Mesendoderm (in vitro differentiated cells): ENCODE data around the gene KPNB1.

Experiments used
- DNase-seq: peaks from one replicate; pipeline ENCODE4 v3.0.0; 2013
- H2AK5ac ChIP-seq: 2 replicates; pipeline ENCODE4 v1.6.1; 2013; ENCODE audit warnings: low read length, inconsistent platforms
- H2BK120ac ChIP-seq: 2 replicates; pipeline ENCODE4 v1.6.1; 2013; ENCODE audit warnings: low read depth, mild to moderate bottlenecking, low read length, moderate library complexity, mixed read lengths
- H2BK15ac ChIP-seq: replicated peaks from 2 replicates; pipeline ENCODE4 v1.6.1; 2013; ENCODE audit warnings: low read depth, mild to moderate bottlenecking, moderate library complexity
- H2BK5ac ChIP-seq: 2 replicates; pipeline ENCODE4 v1.6.1; 2013; ENCODE audit warnings: low read length, inconsistent platforms
- H3K18ac ChIP-seq: 2 replicates; pipeline ENCODE4 v1.6.1; 2013; ENCODE audit warnings: mild to moderate bottlenecking, low read length, mixed read lengths
- H3K23ac ChIP-seq: one replicate; pipeline ENCODE4 v1.6.1; 2013; ENCODE audit warnings: low read length
- H3K27ac ChIP-seq: 2 replicates; pipeline ENCODE4 v1.5.1; 2013; ENCODE audit warnings: low read depth, mild to moderate bottlenecking, inconsistent platforms, low read length, moderate library complexity
- H3K27me3 ChIP-seq: 2 replicates; pipeline ENCODE4 v1.6.1; 2013; ENCODE audit warnings: low read length, control low read depth, mild to moderate bottlenecking, inconsistent platforms; ENCODE audit not compliant: insufficient read depth, poor library complexity
- H3K36me3 ChIP-seq: 2 replicates; pipeline ENCODE4 v1.6.1; 2013; ENCODE audit warnings: low read length, inconsistent platforms; ENCODE audit not compliant: control insufficient read depth, insufficient read depth
- H3K4ac ChIP-seq: one replicate; pipeline ENCODE4 v1.6.1; 2013; ENCODE audit warnings: low read depth, mild to moderate bottlenecking, low read length, moderate library complexity
- H3K4me1 ChIP-seq: 2 replicates; pipeline ENCODE4 v1.6.1; 2013; ENCODE audit warnings: low read depth, low read length, inconsistent platforms; ENCODE audit not compliant: control insufficient read depth
- H3K4me2 ChIP-seq: 2 replicates; pipeline ENCODE4 v1.6.1; 2013; ENCODE audit warnings: low read length
- H3K4me3 ChIP-seq: 2 replicates; pipeline ENCODE4 v1.5.1; 2013; ENCODE audit warnings: mild to moderate bottlenecking, low read length
- H3K56ac ChIP-seq: one replicate; pipeline ENCODE4 v1.6.1; 2013; ENCODE audit warnings: low read length
- H3K79me1 ChIP-seq: 2 replicates; pipeline ENCODE4 v1.6.1; 2013; ENCODE audit warnings: low read length, inconsistent platforms
- H3K79me2 ChIP-seq: 2 replicates; pipeline ENCODE4 v1.6.1; 2013; ENCODE audit warnings: mild to moderate bottlenecking, low read length; ENCODE audit not compliant: control insufficient read depth, insufficient read depth
- H3K9ac ChIP-seq: 2 replicates; pipeline ENCODE4 v1.6.1; 2013; ENCODE audit warnings: low read length, inconsistent platforms
- H4K5ac ChIP-seq: one replicate; pipeline ENCODE4 v1.6.1; 2013; ENCODE audit warnings: low read length
- H4K8ac ChIP-seq: one replicate; pipeline ENCODE4 v1.6.1; 2013; ENCODE audit warnings: low read depth, mild to moderate bottlenecking, control low read depth, low read length, moderate library complexity
- WGBS: extraction: QIAGEN DNeasy Blood & Tissue Kit; methylation state at CpG from one replicate; pipeline ENCODE4 v1.1.7; 2013; ENCODE audit warnings: low lambda C conversion rate, missing lambda C conversion rate; ENCODE audit not compliant: insufficient coverage; ENCODE audit errors: extremely low coverage; 5-methylcytosine and 5-hydroxymethylcytosine counted together

The KPNB1 gene

DNA sequence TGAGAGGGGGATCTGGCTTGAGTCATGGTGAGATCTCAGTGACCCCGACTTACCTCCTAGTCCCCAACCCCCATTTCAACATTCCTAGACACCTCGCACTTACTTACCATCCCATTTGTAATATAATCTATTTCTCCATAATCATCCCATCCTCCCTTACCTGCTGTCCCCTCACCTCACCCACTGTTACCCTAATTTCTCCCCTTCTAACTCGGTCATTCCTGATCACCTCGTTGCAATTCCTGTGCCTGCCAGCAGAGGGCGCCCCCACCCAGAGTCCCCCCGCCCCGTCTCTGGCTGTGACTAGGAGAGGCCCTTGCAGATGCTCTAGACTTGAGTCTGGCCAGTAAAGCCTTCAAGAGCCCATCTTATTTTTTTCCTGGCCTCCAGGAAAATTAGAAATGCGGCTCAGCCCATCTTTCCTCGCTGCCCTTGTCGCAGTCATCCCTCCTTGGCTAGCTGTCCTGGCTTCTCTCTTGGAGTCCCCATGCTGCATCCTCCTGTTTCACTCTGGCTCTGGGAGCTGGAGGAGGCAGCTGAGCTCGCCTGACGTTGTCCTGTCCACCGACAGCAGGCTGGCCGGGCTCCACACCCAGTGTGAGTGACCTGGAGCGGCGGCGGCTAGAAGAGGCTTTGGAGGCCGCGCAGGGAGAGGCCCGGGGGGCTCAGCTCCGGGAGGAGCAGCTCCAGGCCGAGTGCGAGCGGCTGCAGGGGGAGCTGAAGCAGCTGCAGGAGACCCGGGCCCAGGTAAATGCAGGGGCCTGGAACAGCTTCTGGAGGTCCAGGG is 49.2 kb downstream of the KPNB1 start:
- Histone ChIP-seq H3K36me3 (no peaks in the 10 kb centered on the region), H3K56ac (no peak overlapping the region), H4K5ac (no peak overlapping the region), H3K9ac (no peak overlapping the region), H3K27ac (no peak overlapping the region), H3K79me2 (no peaks in the 10 kb centered on the region), H2BK120ac (no peak overlapping the region), H3K4me3 (no peak overlapping the region), H3K23ac (no peak overlapping the region), H3K4me1 (peaks cover 2% of the 10 kb centered on the region), H2BK15ac (no peak overlapping the region), H3K18ac (no peak overlapping the region), H3K4me2 (no peak overlapping the region), H2AK5ac (no peak overlapping the region), H3K27me3 (no peaks in the 10 kb centered on the region), H4K8ac (no peak overlapping the region), H2BK5ac (no peak overlapping the region), H3K4ac (no peak overlapping the region), H3K79me1 (no peaks in the 10 kb centered on the region)
- no CpG with 5 or more reads among the region's 25 CpGs for WGBS
- peak; percentile 57 for DNase-seq

DNA sequence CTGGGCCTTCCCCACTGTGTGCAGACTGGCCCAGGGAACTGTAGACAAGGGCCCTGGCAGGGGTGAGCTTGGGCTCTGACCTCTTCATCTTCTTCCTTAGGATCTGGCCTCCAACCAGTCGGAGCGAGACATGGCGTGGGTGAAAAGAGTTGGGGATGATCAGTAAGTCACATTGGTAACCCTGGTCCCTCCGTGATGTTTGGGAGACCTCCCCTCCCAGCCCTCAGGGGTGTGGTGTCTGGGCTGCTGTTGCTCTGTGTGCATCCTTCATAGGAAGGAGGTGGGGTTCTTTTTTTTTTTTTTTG is 49.8 kb downstream of the KPNB1 start:
- Histone ChIP-seq H3K79me2 (no peaks in the 10 kb centered on the region), H3K56ac (no peak overlapping the region), H3K79me1 (no peaks in the 10 kb centered on the region), H3K9ac (no peak overlapping the region), H3K4me2 (no peak overlapping the region), H2BK15ac (no peak overlapping the region), H2BK120ac (no peak overlapping the region), H3K4me3 (no peak overlapping the region), H3K4me1 (peaks cover 5% of the 10 kb centered on the region), H3K27ac (no peak overlapping the region), H3K36me3 (no peaks in the 10 kb centered on the region), H2AK5ac (no peak overlapping the region), H3K4ac (no peak overlapping the region), H2BK5ac (no peak overlapping the region), H3K23ac (no peak overlapping the region), H3K18ac (no peak overlapping the region), H4K5ac (no peak overlapping the region), H4K8ac (no peak overlapping the region), H3K27me3 (no peaks in the 10 kb centered on the region)
- no CpG with 5 or more reads among the region's 4 CpGs for WGBS
- DNase-seq: no peak

DNA sequence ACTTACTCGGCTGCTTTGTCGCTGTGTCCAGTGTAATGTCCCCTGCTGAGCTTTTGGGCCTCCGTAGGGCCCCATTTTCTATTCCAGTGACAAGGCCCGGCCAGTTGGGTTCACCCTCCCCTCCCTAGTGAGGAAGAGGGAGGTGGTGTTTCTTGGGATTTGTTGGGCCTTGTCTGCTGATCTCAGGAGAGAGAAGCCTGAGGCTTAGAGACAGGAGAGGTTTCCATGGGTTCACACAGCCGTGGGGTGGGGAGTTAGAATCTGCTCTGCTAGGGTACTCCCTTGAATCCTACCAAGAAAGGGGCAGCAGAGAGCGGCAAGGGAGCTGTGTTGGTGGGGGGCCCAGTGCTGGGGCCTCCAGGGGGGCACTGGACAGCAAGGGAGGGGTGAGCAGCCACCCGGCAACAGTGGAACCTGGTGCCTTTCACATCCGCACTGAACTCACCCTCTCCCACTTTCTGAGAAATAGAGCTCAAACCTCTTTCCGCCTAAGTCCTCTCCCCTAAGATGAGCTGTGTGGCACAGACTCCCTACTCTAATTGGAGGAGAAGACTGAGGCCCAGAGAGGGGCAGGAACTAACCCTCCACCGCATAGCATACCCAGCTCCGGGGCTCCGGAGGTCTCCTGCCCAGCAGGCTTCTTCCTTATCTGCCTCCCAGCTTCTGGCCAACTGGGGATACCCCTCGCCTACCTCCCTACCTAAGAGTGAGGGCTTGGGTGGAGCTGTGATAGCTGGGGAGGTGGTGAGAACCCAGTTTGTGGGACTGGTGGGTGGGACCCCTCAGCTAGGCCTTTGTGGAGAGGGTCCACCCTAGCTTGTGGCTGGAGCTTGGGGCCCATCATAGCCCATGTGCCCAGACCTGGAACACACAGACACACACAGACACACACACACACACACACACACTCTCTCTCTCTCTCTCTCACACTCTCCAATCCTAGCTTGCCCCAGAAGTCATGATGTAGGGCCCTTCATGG is 51.0 kb downstream of the KPNB1 start:
- Histone ChIP-seq H3K4me1 (peaks cover 14% of the 10 kb centered on the region), H2BK5ac (no peak overlapping the region), H3K4me3 (no peak overlapping the region), H2AK5ac (no peak overlapping the region), H3K79me2 (no peaks in the 10 kb centered on the region), H4K8ac (no peak overlapping the region), H3K4me2 (no peak overlapping the region), H3K18ac (no peak overlapping the region), H3K27me3 (no peaks in the 10 kb centered on the region), H3K4ac (no peak overlapping the region), H4K5ac (no peak overlapping the region), H3K9ac (no peak overlapping the region), H3K56ac (no peak overlapping the region), H3K36me3 (no peaks in the 10 kb centered on the region), H2BK15ac (no peak overlapping the region), H2BK120ac (no peak overlapping the region), H3K79me1 (no peaks in the 10 kb centered on the region), H3K23ac (no peak overlapping the region), H3K27ac (no peak overlapping the region)
- no CpG with 5 or more reads among the region's 13 CpGs for WGBS
- no peak for DNase-seq

DNA sequence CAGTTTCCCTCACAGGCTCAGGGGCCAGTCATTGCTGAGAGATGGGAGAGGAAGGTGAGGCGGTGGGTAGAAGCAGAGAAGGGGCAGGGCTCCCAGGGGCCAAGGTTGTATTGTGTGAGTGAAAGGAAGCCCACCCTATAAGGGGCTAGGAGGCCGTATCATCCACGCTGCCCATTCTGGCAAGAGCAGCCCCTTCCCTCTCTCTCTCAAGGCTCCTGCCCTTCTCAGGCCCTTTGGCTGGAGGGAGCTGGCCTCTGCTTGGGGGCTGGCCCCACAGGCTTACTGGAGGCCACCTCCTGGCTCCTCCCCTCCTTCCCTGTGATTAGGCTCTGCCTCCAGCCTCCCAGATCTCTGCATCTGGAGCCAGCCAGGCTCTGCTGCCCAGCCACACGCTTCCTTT is 51.9 kb downstream of the KPNB1 start:
- whole genome bisulfite sequencing: no CpG with 5 or more reads among the region's 4 CpGs
- DNase-seq: peak; percentile 52
- no peak overlapping the region for H2BK5ac ChIP-seq
- H3K79me1 ChIP-seq: no peaks in the 10 kb centered on the region
- H3K4me3 ChIP-seq: no peak overlapping the region
- no peak overlapping the region for H2BK120ac ChIP-seq
- no peaks in the 10 kb centered on the region for H3K36me3 ChIP-seq
- H3K27me3 ChIP-seq: no peaks in the 10 kb centered on the region
- H4K8ac ChIP-seq: no peak overlapping the region
- no peak overlapping the region for H2AK5ac ChIP-seq
- H4K5ac ChIP-seq: no peak overlapping the region
- no peaks in the 10 kb centered on the region for H3K79me2 ChIP-seq
- H3K4me1 ChIP-seq: peaks cover 18% of the 10 kb centered on the region
- no peak overlapping the region for H3K18ac ChIP-seq
- no peak overlapping the region for H3K4me2 ChIP-seq
- no peak overlapping the region for H3K23ac ChIP-seq
- H3K4ac ChIP-seq: no peak overlapping the region
- no peak overlapping the region for H2BK15ac ChIP-seq
- peak overlapping the region; percentile 28 for H3K56ac ChIP-seq
- H3K9ac ChIP-seq: no peak overlapping the region
- H3K27ac ChIP-seq: no peak overlapping the region

DNA sequence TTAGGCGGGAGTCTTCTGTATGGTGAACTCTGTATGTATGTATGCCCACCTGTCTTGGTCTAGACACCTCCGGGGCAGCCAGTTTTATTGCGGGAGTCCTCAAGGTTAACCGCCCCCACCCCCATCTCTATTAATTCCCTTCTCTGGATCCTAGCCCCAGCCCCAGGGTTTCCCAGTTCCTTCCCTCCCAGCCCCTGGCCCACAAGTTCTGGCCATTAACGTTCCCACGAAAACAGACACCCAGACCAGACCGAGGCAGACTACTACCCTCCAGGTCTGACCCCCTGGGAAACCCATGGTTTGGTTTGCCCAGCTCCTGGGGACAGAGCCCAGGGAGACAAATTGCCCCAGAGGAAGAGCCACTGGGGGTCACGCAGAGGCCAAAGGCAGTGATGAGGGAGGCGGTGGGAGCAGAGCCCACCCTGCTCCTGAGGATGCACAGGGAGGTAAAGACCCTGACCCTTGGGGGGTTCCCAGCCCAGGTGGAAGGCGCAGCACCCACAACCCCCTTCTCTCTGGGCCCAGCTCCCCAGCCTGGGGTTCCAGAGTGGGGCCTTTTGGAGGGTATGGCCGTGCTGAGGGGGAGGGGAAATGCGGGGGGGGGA is 52.8 kb downstream of the KPNB1 start:
- Histone ChIP-seq H3K9ac (no peak overlapping the region), H4K5ac (no peak overlapping the region), H3K56ac (no peak overlapping the region), H4K8ac (no peak overlapping the region), H2AK5ac (no peak overlapping the region), H3K79me2 (no peaks in the 10 kb centered on the region), H3K4ac (no peak overlapping the region), H3K27ac (no peak overlapping the region), H2BK15ac (no peak overlapping the region), H3K23ac (no peak overlapping the region), H3K27me3 (no peaks in the 10 kb centered on the region), H3K4me3 (no peak overlapping the region), H2BK120ac (no peak overlapping the region), H3K4me2 (no peak overlapping the region), H3K4me1 (peaks cover 20% of the 10 kb centered on the region), H3K18ac (no peak overlapping the region), H3K79me1 (no peaks in the 10 kb centered on the region), H2BK5ac (no peak overlapping the region), H3K36me3 (no peaks in the 10 kb centered on the region)
- DNase-seq: no peak
- WGBS: no CpG with 5 or more reads among the region's 12 CpGs
